Fibroblast of skin of back (primary cell): Measurements from ENCODE around the gene LHFPL2.
"Not testable (repeated sequence)": the region's sequence is repeated elsewhere in the genome, so short reads cannot be mapped to it uniquely, and the experiment has no call there.

Experiments used
- DNase-seq: peaks from one replicate; pipeline ENCODE4 v3.0.0-alpha.2; 2013

The LHFPL2 gene

DNA sequence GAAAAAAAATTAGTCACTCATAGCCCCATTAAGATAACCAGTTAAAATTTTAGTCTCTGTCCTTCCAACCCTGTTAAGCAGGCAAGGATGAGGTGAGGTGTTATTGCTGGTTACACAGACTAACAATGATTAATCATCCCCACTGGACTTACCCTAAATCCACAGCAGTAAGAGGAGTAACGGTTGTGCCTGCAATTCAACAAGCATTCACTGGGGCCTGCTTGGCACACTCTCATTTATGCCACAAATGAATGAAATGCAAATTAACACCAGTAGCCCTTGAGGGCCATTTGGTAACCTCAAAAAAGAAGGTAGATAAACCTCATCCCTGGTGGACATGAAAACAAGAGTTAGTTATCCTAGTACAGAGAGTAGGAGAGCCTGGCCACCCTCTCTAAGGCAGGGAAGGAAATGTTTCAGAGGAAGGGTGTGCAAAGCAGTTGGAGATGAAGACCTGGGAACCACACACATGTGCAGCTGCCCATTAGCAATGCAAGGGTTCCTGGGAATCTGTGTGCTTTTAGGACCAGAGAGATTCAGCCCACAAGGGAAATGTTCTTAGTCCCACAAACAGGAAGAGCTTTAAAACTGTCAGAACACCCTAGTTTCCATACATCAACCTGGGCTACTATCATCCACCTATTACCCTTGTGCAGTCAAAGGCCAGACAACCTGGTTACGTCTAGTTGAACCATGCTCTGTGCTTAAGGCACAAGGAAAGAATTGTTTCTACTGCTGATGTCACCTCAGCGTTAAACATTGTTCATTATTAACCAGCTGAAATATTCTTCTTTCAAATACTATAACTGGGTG, 7.7 kb downstream of the LHFPL2 start:
- DNase-seq = peak; percentile 35

DNA sequence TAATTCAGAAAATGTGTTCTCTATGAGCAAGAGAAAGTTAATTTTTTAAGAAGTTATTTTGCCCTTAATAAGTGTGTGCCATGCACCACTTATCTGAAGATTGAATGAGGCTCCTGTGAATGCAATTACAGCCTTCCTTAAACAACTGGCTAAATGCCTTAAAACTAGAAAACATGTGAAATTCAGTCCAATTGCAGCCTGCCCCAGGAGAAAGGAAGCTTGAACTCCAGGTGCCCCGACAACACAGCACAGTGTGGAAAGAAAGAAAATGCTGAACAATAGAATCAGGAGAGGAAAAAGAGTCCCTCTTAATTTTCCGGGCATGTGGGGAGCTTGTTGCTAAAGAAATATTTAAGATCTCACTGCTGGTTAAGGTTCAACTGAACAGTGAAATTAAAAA, 8.8 kb downstream of the LHFPL2 start:
- no peak for DNase-seq

DNA sequence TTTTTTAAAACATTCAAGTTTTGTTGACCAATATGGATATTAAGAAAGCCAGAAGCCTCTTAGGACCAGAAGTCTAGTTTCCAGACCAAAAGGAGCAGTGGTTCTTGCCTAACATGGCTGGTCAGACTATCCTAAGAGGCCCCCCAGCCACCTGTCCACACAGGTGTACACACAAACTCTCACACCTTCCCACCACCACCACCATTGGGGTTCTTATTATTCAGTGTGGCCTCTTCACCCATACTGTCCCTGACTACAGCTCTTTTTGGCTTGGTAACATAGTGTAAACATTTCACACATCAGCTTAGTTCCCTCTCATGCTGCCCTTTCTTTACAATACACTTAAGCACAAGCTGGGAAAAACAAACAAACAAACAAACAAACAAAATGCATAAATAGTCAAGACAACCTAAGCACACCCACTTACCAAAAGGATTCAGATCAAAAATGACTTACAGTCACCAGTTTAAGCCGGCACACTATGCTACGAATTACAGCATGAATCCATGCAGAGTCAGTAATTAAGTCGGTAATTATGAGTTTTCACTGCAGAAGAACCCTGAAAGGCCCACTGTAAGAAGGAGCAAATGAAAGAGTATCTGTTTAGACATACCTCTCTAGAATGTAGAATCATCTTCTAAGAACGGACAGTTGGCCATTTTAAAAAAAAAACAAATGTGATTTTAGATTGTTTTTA, 9.5 kb downstream of the LHFPL2 start:
- no peak for DNase-seq

DNA sequence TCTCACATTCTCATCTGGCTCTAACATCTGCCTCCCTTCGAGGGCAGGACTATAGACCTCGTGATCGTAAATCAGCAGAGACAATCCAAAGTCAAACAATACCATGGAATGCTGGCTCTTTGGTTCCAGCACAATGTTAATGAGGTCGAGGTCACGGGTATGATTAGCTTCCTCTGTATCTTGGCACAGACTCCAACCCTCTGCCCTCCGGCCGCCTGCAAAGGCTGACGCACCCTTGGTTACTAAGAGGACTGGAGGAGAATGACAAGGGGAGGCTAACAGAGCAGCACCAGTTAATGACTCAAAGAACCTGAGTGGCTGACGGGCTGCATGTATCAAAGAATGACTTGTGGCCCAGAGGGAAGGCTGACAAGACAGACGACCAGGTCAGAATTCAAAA, 10.1 kb downstream of the LHFPL2 start:
- DNase-seq = peak; percentile 82

DNA sequence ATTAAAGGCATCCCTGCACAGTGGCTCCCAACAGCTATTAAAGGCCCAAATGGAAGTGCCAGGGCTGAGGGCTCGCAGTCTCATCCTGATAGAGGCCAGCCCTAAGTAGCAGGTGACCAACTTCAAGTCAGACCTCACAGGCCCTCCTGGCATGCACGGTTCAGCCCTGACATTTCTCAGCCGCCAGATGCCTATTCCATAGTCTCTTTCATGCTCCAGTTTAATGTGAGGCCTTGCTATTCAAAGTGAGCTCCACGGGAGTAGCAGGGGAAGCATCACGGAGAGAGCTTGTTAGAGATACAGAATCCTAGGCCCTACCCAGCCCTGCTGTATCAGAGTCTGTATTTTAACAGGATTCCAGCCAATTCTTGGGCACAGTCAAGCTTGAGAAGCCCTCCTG, 11.1 kb downstream of the LHFPL2 start:
- no peak for DNase-seq

DNA sequence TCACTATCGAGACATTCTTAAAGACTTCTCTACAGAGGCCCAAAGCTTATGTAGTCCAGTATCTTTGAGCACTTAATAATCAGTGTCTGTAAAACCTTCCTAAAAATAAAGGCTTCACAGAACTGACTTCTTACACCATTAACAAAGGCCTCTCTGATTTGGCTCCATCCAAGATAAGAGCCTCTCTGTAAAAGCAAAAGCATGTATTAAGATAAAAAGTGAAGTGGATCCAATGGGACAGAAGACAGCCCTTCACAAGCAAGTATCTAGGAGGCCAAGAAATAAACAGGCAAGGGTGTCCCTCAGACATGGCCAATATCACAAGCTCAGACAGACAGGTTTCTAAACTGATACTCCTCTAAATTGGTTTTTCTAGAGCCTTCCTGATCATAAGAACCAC, 11.9 kb downstream of the LHFPL2 start:
- no peak for DNase-seq

DNA sequence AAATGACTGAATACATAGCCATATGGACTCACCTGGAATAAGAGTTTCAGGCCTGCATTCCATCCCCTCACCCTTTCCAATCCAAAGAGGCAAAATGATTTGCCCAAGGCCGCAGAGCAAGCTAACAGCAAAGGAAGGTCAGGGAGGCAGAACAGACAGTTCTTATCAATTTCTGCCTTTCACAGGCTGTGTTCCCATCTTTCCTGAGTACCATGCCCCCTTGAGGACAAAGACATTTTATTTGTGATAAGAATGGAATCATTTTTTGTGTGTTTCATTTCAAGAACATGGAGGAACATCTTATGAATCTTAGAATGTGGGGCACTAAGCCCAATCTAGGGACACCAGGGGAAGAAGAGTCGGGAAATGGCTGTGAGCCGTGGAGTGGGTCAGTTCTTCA, 13.9 kb downstream of the LHFPL2 start:
- no peak for DNase-seq

DNA sequence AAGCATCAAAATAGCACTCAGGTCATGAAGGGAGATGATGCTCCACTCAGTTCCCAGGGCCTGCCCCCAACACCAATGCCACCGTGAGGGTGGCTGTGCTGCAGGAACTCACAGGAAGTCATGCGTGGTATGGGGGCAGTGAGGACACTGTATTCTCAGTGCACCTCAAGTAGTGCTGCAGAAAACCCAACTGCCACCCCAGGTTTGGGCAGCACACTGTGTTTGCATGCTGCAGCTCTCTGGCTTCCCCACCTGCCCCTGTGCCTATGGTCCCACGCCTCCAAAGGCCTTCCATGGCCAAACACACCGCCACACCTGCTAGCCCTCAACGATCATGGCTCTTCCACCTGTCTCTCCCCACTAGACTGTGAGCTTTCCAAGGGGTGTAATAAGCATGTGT, 14.3 kb downstream of the LHFPL2 start:
- no peak for DNase-seq

DNA sequence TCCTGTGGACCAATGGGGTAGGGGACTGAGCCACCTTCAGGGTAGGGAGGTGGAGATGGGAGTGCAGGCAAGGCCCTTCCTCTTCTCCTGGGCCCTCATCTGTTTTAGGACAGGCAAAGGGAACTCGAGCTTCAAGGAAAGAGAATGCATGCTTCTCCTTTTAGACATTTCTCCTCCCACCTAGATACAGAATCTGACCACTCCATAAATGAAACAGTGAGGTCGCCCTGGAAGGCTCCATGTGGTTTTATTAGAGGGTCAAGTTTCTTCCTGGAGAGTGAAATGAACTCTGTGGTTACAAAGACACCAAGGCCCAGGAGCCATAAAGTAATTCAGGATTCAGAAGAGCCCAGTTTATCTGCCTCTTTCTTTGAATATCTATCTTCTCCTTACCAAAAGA, 14.9 kb downstream of the LHFPL2 start:
- no peak for DNase-seq

DNA sequence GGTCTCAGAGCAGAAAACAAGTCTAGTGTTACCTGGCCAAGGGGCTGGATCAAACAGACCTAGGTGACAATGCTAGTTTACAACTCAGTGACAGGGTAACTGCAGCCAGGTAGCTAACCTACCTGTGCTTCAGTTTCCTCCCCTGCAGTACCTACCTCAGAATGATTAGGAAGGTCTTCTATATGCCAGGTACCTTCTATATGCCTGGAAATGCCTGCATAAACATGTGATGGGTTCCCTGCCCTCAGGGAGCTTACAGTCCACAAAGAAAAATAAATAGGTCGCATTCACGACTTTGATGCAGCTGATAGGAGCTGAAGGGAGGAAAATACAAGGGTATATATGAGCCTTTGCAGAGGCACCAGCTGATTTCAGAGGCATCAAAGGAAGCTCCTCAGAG, 16.1 kb downstream of the LHFPL2 start:
- no peak for DNase-seq

DNA sequence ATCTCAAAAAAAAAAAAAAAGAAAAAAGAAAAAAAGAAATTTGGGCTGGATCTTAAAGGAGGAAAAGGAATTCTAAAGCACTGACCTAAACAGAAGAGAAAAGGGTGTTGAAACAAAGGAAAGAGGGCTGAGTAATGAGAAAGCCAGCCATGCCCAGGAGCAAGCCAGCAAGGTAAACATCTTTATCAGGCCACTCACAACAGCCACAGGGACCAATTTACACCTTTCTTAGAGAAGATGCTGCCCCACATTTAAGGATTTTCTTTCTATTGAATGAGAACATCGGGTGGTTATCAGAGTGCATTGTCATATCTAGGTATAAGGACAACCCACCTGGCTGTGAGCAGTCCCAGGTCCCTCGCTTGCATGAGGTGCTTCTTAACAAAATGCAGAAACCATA, 16.6 kb downstream of the LHFPL2 start:
- DNase-seq = no peak

DNA sequence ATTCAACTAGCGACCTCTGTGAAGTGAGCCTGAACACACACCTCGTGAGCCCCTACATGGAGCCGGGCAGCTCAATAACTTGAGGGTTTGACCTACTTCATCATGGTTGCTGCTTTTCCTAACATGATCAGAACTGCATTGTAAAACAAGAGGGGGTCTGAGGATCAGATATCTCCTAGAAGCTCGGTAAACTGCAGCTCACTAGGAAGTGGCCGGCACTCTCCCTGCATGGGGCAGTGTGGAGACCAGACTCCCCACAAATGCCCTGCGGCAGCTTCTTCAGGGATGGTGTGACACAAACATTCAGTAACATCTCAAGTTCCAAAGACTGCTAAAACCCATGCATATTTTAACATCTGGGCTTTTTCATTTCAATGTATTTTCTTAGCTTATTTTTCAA, 18.5 kb downstream of the LHFPL2 start:
- DNase-seq = no peak

DNA sequence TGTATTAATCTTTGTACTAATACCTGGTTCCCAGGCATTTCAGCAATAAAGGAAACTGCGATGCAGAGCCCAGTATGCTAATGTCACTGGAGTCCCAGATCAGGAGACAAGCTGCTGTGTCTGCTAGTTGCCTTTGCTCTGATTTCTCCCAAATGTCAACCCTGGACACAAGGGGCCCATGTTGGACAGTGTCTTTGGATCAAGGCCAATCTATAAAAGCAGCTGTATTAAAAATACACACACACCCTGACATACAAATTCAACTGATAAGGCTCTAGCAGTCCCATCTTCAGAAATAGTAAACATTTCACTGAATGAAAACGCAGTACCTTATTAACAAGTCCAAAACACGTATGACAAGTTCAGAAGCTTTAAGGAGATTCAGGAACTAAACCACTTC, 18.9 kb downstream of the LHFPL2 start:
- DNase-seq = no peak

DNA sequence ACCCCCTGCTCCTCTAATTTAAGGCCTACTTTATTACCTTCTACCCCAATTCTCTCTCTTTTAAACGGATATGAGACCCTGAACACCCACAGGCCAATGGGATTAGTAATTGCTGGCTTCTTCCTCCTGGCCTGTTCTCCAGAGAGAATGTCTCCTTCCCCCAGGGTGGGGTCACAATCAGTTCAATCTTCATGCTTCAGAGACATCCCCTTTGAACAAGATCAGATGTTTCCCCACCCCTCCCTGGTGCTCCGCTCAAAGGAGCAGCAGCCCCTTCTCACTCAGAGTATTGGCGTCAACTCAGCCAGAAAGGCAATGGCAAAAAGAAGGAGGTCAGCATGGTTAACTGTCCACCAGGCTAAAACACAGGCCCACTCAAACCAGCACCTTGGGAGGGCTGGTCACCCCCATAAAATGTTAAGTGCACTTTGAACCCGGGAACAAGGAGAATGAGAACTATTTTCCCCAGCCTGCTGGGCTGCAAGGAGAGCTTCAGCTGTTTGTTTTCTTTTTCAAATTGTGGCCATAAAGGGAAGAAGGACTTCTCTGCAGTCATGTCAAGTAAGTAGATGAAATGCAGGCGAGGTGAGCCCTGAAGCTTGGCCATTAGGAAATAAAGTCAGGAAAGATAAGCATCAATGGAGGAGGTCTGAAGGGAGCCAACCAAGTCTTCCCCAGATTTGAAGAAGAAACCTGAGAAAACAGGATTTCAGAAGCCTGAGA, 20.1 kb downstream of the LHFPL2 start:
- DNase-seq = peak; percentile 44

DNA sequence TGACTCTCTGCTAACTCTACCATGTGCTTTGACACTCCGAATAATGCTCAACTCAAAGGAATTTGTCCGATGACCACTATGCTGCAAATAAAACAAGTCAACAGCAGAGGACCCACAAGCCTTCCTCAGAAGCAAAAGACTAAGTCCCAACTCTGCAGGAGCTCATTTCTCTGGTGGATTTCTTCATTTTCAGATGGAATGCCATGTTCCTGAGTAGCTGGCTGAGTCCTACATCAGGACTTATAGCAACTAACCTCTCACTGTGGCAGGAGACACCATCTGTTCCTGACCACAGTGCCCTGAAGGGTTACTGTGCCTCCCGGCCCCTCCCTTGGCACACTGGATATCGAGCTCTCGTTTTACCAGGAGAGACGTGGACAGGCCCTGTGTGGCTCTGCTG, 20.8 kb downstream of the LHFPL2 start:
- peak; percentile 78 for DNase-seq

DNA sequence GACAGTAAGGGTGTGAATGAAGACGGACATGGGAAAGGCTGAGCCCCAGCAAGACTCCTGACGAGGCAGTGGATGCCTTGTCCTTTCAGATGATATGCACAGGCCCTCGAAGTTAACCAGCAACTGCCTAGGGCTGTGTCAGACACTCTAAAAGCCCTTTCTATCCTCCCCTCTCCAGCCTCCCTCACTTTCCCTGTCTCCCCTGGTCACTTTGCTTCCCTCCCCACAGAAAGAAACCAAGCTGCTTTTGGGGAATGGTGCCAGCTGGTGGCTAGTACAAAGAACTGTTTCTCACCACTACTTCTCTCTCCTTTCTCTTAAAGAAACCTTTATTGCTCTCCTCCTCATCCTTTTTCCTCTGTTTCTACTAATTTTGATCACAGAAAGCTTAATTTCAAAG, 21.4 kb downstream of the LHFPL2 start:
- DNase-seq = peak; percentile 46

DNA sequence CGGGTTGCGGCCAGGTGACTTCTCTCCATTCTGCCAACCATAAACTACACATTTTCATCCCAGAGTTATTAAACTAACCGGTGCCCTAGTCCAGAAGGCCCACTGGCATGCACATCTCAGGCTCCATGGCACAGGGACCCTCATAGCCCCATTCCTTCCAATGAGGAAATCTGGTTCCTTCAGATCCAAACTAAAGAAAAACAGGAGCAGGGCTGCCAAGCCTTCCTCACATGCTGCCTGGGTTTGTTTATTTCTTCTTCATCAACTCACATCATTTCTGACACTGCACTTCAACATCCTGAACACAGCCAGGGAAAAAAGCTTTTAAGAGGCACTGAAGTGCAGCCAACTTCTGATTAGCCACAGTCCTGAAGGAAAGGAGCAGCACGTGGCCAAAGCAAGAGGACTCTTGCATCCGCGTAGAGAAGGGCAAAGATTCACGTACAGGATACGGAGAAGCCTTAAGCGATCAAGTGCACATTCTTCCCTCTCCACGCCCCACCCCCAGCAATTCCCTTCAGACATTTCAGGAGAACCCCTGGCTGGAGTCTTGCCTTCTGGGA, 22.5 kb downstream of the LHFPL2 start:
- DNase-seq = no peak

DNA sequence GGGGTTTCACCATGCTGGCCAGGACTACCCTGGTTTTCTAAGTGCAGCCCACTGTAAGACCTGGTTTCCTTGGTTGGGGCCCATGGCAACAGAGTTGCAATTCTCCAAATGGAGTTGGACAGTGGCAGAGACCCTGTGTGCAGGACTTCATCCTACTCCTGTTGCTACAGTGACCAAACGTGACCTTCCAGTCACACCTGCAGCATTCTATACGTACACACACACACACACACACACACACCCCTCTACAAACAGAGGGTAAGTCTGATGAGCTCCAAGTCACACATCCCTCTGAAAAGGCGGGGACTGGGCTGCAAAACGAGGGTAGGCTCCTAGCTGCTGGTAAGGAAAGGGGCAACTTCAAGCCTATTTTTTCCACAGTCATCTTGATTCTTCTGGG, 23.6 kb downstream of the LHFPL2 start:
- DNase-seq = no peak

DNA sequence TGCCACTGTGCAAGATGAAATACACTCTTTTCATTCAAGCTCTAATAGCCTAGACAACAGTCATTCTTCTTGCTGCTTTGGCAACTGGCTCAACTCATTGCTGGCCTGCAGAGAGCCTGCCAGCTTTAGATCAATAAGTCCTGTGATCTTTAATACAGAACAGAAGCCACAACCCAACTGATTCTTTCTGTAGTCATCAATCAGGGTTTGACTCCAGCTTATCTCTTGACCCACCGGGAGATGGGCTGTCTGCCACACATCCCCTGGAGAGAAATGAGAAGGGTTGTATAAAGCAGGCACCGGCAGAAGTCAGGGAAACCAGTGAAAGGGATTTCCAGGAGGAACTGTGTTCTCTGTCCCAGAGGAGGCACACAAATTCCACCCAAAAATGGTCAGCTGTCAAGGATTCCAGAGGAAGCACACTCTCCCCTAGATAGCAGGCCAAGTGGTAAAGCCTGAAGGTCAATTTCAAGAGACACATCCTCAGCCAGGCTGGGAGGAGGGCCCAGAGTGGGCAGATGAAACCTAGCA, 24.5 kb downstream of the LHFPL2 start:
- DNase-seq = no peak

DNA sequence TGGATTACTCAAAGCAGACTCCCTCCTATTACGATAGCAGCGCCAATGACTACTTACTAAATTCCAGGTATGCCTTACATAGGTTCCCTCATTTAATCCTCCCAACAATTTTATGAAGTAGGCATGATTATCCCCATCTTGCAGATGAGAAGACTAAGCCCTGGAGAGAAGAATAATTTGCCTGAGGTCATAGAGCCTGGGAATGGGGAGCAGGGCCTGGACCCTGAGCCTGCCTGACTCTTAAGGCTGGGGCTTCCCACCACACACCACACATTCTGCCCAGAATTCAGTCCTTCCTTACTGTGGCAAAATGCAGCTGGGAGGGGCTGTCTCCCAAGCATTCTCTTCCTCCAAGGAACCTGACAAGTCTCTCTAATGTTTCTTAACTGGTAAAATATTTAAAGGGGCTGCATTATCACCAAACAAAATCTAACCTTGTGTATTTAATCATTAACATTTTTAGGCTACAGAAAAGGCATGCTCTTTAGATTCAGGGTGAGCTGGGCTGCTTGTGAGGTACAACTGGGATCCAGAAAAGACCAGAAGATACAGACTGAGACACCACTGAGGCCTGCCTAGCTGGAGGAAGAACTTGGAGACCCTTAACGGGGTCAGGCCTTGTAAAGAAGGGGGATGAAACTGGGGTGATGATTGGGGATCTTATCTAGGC, 26.1 kb downstream of the LHFPL2 start:
- no peak for DNase-seq

DNA sequence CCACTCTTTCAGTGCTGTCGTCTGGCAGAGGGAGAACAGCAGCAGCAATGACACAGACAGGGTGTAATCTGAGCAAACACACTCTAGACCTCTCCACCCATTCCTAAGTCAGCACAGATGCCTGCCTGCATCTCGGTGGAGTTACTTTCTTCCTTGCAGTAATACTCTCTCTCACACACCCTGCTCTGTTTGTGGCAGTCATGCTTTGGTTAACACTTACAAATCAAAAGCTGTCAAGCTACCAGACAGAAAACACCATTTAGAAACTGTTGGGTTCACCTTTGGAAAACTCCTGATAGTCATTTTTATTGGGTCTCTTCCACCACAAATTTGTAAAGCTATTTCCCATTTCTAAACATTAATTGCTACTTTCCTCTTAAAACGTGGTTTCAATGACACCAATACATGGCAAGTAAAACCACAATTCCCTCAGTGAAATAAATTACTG, 27.3 kb downstream of the LHFPL2 start:
- peak; percentile 57 for DNase-seq

DNA sequence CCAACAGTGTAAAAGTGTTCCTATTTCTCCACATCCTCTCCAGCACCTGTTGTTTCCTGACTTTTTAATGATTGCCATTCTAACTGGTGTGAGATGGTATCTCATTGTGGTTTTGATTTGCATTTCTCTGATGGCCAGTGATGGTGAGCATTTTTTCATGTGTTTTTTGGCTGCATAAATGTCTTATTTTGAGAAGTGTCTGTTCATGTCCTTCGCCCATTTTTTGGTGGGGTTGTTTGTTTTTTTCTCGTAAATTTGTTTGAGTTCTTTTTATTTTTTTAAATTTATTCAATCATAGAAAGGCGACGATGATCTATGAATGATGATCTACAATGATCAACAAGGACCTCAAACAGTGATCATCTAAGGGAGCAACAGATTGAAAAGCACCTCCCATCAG, 28.5 kb downstream of the LHFPL2 start:
- not testable (repeated sequence) for DNase-seq
